HEK293 (cell line): ENCODE measurements around the gene DGKG.

ENCODE experiments used
- CTCF ChIP-seq: fragments of 450-650 bp; formaldehyde crosslinking; IDR thresholded peaks from 2 replicates; pipeline ENCODE4 v1.5.1; 2016; ENCODE audit warnings: missing biosample characterization, missing genetic modification characterization
- TSHZ1 ChIP-seq: fragments of 450-650 bp; formaldehyde crosslinking; IDR thresholded peaks from 2 replicates; pipeline ENCODE4 v1.5.1; 2016; ENCODE audit warnings: missing biosample characterization, missing genetic modification characterization, borderline replicate concordance
- ZNF324 ChIP-seq: fragments of 450-650 bp; formaldehyde crosslinking; IDR thresholded peaks from 2 replicates; pipeline ENCODE4 v1.5.1; 2016; ENCODE audit warnings: missing biosample characterization, missing genetic modification characterization
- ZNF48 ChIP-seq: fragments of 450-650 bp; formaldehyde crosslinking; IDR thresholded peaks from 2 replicates; pipeline ENCODE4 v1.5.1; 2016; ENCODE audit warnings: missing biosample characterization, missing genetic modification characterization
- ZNF792 ChIP-seq: fragments of 450-650 bp; formaldehyde crosslinking; IDR thresholded peaks from 2 replicates; pipeline ENCODE4 v1.5.1; 2016; ENCODE audit warnings: missing biosample characterization, missing genetic modification characterization

- TF ChIP-seq ZNF48 (tag by site-specific recombination) (no peak), TSHZ1 (tag by site-specific recombination) (no peak), CTCF (tag by site-specific recombination) (no peak), ZNF324 (tag by site-specific recombination) (no peak), ZNF792 (no peak)
Measured at GRCh38 chr3:186217820-186218164, 144.2 kb downstream of the DGKG start.
